ENCODE results near the gene DAP3.

DAP3 gene

DNA sequence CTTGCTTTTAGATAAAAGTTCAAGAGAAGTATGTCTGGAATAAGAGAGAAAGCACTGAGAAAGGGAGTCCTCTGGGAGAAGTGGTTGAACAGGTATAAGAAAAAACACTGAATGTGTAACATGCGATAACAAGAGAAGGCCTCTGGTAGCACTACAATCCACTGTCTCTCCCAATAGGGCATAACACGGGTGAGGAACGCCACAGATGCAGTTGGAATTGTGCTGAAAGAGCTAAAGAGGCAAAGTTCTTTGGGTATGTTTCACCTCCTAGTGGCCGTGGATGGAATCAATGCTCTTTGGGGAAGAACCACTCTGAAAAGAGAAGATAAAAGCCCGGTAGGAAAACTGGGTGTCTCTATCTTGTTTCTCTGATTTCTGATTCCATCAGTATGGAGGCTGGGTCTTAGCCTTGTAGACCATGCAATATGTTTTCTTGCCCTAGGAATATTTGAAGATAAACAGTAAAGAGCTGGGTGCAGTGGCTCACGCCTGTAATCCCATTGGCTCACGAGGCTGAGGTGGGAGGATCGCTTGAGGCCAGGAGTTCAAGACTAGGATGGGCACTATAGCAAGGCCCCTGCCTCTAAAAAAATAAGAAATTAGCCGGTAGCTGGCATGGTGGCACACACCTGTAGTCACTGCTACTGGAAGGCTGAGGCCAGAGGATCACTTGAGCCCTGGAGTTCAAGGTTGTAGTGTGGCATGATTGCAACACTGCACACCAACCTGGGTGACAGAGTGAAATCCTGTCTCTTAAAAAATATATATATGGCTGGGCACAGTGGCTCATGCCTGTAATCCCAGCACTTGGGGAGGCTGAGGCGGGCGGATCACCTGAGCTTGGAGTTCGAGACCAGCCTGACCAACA is 40.4 kb downstream of the DAP3 start:
- Histone ChIP-seq H3K4me1 (ENCODE audit: control insufficient read depth, insufficient read depth, low read length) (no peaks in the 10 kb centered on the region), H3K27ac (ENCODE audit: extremely low read depth, low read depth, low read length) (no peak overlapping the region), H3K9me3 (ENCODE audit: control insufficient read depth, insufficient read depth, low read depth, low read length) (no peaks in the 10 kb centered on the region), H3K36me3 (ENCODE audit: control insufficient read depth in 2 of 2, insufficient read depth in 1 of 2, low read length in 2 of 2) (peaks cover 23 to 74% of the 10 kb centered on the region in 2 experiments), H3K4me3 (ENCODE audit: low read depth, low read length) (no peak overlapping the region)
- POLR2A ChIA-PET = interaction anchor here (0.6 kb wide), 2 partner anchors 190 to 478 kb away, joined by 3 to 9 read pairs; no protein-coding TSS in a partner anchor
- CTCF ChIA-PET = interaction anchor here (0.5 to 2.1 kb wide), 14 partner anchors 12 to 1081 kb away, joined by 3 to 6 read pairs (median 4); no protein-coding TSS in a partner anchor
- TF ChIP-seq ZNF473 (tag by site-specific recombination; IDR thresholded peaks at IDR 0.05) (no peak), ZNF600 (tag by site-specific recombination; IDR thresholded peaks at IDR 0.05) (peak; percentile 77), PRDM1 (tag by site-specific recombination; IDR thresholded peaks at IDR 0.05) (peak; percentile 66), ZNF654 (tag by site-specific recombination; IDR thresholded peaks at IDR 0.05; ENCODE audit: low read depth) (peak; percentile 61), ZNF660 (tag by site-specific recombination; IDR thresholded peaks at IDR 0.05) (0 out of 2 replicates have a peak, but pooled peaks have one; percentile 28), TRIM28 (IDR thresholded peaks at IDR 0.05; ENCODE audit: borderline replicate concordance, low read length) (0 out of 2 replicates have a peak, but pooled peaks have one; percentile 23)
- TF ChIP-seq, protein P1, sequence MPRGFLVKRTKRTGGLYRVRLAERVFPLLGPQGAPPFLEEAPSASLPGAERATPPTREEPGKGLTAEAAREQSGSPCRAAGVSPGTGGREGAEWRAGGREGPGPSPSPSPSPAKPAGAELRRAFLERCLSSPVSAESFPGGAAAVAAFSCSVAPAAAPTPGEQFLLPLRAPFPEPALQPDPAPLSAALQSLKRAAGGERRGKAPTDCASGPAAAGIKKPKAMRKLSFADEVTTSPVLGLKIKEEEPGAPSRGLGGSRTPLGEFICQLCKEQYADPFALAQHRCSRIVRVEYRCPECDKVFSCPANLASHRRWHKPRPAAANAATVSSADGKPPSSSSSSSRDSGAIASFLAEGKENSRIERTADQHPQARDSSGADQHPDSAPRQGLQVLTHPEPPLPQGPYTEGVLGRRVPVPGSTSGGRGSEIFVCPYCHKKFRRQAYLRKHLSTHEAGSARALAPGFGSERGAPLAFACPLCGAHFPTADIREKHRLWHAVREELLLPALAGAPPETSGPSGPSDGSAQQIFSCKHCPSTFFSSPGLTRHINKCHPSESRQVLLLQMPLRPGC (tag by site-specific recombination; IDR thresholded peaks at IDR 0.05) = no peak
- TF ChIP-seq, protein P2, sequence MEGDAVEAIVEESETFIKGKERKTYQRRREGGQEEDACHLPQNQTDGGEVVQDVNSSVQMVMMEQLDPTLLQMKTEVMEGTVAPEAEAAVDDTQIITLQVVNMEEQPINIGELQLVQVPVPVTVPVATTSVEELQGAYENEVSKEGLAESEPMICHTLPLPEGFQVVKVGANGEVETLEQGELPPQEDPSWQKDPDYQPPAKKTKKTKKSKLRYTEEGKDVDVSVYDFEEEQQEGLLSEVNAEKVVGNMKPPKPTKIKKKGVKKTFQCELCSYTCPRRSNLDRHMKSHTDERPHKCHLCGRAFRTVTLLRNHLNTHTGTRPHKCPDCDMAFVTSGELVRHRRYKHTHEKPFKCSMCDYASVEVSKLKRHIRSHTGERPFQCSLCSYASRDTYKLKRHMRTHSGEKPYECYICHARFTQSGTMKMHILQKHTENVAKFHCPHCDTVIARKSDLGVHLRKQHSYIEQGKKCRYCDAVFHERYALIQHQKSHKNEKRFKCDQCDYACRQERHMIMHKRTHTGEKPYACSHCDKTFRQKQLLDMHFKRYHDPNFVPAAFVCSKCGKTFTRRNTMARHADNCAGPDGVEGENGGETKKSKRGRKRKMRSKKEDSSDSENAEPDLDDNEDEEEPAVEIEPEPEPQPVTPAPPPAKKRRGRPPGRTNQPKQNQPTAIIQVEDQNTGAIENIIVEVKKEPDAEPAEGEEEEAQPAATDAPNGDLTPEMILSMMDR (tag by site-specific recombination; IDR thresholded peaks at IDR 0.05) = peak; percentile 36; the same call in 1 of the 2 replicates

DNA sequence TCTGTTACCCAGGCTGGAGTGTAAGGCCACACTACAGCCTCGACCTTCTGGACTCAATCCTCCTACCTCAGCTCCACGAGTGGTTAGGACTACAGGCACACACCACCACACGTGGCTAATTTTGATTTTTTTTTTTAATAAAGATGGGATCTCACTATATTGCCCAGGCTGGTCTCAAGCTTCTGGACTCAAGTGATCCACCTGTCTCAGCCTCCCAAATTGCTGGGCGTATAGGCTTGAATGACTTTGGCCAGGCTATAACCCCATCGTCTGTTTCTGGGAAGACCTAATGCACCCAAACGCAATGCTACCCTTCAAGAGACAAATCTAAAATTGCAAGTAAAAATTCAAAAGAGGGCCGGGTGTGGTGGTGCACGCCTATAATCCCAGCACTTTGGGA is 52.1 kb downstream of the DAP3 start:
- no peaks in the 10 kb centered on the region for H3K4me1 ChIP-seq (ENCODE audit: control insufficient read depth, insufficient read depth, low read length)
- TF ChIP-seq YY2 (tag by site-specific recombination; IDR thresholded peaks at IDR 0.05) (no peak), ZNF121 (tag by site-specific recombination; IDR thresholded peaks at IDR 0.05) (peak; percentile 69)
- CTCF ChIA-PET = interaction anchor here (0.6 to 1.7 kb wide), 3 partner anchors 11 to 484 kb away, joined by 3 to 4 read pairs (median 3); no protein-coding TSS in a partner anchor
- peaks cover 19 to 28% of the 10 kb centered on the region in 2 experiments; a peak in 2 of 3 replicates for H3K36me3 ChIP-seq (ENCODE audit: control insufficient read depth in 2 of 2, insufficient read depth in 1 of 2, low read length in 2 of 2)
- H3K9me3 ChIP-seq (ENCODE audit: control insufficient read depth, insufficient read depth, low read depth, low read length) = no peaks in the 10 kb centered on the region
- no peak overlapping the region for H3K4me3 ChIP-seq (ENCODE audit: low read depth, low read length)
- POLR2A ChIA-PET = no interaction called here
- H3K27ac ChIP-seq (ENCODE audit: extremely low read depth, low read depth, low read length) = no peak overlapping the region

DNA sequence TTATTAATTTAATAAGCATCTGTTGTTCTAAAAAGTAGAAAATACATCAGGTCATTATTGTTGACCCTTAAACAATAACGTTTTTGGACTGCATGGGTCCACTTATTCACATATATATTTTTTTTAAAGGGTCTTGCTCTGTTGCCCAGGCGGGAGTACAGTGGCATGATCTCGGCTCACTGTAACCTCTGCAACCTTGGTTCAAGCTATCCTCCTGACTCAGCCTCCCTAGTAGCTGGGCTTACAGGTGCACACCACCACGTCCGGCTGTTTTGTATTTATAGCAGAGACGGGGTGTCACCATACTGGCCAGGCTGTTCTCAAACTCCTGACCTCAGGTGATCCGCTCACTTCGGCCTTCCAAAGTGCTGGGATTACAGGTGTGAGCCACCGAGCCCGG is 53.0 kb downstream of the DAP3 start:
- no peak overlapping the region for H3K27ac ChIP-seq (ENCODE audit: extremely low read depth, low read depth, low read length)
- no peak overlapping the region for H3K4me3 ChIP-seq (ENCODE audit: low read depth, low read length)
- ChIA-PET POLR2A (no interaction called here), CTCF (interaction anchor here (0.6 to 1.7 kb wide), 2 partner anchors 12 to 617 kb away, joined by 3 to 4 read pairs; no protein-coding TSS in a partner anchor)
- peaks cover 15 to 18% of the 10 kb centered on the region in 2 experiments; a peak in 2 of 3 replicates for H3K36me3 ChIP-seq (ENCODE audit: control insufficient read depth in 2 of 2, insufficient read depth in 1 of 2, low read length in 2 of 2)
- H3K9me3 ChIP-seq (ENCODE audit: control insufficient read depth, insufficient read depth, low read depth, low read length) = no peaks in the 10 kb centered on the region
- TF ChIP-seq ZNF221 (tag by site-specific recombination; IDR thresholded peaks at IDR 0.05; ENCODE audit: borderline replicate concordance) (no peak), ZFP41 (tag by site-specific recombination; IDR thresholded peaks at IDR 0.05; ENCODE audit: borderline replicate concordance) (no peak), ZNF677 (tag by site-specific recombination; IDR thresholded peaks at IDR 0.05) (no peak)
- TF ChIP-seq, protein P3, sequence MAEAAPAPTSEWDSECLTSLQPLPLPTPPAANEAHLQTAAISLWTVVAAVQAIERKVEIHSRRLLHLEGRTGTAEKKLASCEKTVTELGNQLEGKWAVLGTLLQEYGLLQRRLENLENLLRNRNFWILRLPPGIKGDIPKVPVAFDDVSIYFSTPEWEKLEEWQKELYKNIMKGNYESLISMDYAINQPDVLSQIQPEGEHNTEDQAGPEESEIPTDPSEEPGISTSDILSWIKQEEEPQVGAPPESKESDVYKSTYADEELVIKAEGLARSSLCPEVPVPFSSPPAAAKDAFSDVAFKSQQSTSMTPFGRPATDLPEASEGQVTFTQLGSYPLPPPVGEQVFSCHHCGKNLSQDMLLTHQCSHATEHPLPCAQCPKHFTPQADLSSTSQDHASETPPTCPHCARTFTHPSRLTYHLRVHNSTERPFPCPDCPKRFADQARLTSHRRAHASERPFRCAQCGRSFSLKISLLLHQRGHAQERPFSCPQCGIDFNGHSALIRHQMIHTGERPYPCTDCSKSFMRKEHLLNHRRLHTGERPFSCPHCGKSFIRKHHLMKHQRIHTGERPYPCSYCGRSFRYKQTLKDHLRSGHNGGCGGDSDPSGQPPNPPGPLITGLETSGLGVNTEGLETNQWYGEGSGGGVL (tag by site-specific recombination; IDR thresholded peaks at IDR 0.05) = no peak
- no peaks in the 10 kb centered on the region for H3K4me1 ChIP-seq (ENCODE audit: control insufficient read depth, insufficient read depth, low read length)
